GM23338 (cell line): ENCODE results near the gene FOXO3. TPM values are rescaled to one million over a fixed set of nuclear protein-coding genes. Genes with fewer than 3 reads are reported as not detected.

ENCODE experiments used
- ATAC-seq: fragments of 200-7000 bp; cut with Tn5 transposase; 3 replicates; pipeline ENCODE4 v1.9.1; 2020
- DNase-seq: peaks from one replicate; pipeline ENCODE4 v3.0.0-alpha.2; 2015; ENCODE audit warnings: low spot score
- H2AFZ ChIP-seq: fragments of 200-600 bp; sonication (generic); 2 replicates; pipeline ENCODE4 v1.8.0; 2016; ENCODE audit warnings: antibody characterized with exemption, mild to moderate bottlenecking, moderate library complexity
- H3F3A ChIP-seq: fragments of 200-600 bp; sonication (generic); replicated peaks from 2 replicates; pipeline ENCODE4 v1.8.0; 2017; ENCODE audit warnings: antibody characterized with exemption, mixed run types, low read depth
- H3K27ac ChIP-seq: fragments of 200-600 bp; sonication (generic); 2 replicates; pipeline ENCODE4 v1.6.1; 2016; ENCODE audit warnings: low read depth
- H3K27me3 ChIP-seq: fragments of 200-600 bp; sonication (generic); 2 replicates; pipeline ENCODE4 v1.8.0; 2016; ENCODE audit warnings: mild to moderate bottlenecking, mixed run types, moderate library complexity; ENCODE audit not compliant: insufficient read depth
- H3K36me3 ChIP-seq: fragments of 200-600 bp; sonication (generic); 2 replicates; pipeline ENCODE4 v1.8.0; 2016; ENCODE audit warnings: mild to moderate bottlenecking; ENCODE audit not compliant: insufficient read depth
- H3K4me1 ChIP-seq: fragments of 200-600 bp; sonication (generic); 2 replicates; pipeline ENCODE4 v1.8.0; 2016; ENCODE audit warnings: mild to moderate bottlenecking, moderate library complexity; ENCODE audit not compliant: insufficient read depth
- H3K4me2 ChIP-seq: fragments of 200-600 bp; sonication (generic); 2 replicates; pipeline ENCODE4 v1.7.1; 2017; ENCODE audit warnings: mixed run types
- H3K4me3 ChIP-seq: fragments of 200-600 bp; sonication (generic); 2 replicates; pipeline ENCODE4 v1.6.1; 2016; ENCODE audit warnings: mixed run types
- H3K79me2 ChIP-seq: fragments of 200-600 bp; sonication (generic); replicated peaks from 2 replicates; pipeline ENCODE4 v1.8.0; 2017; ENCODE audit warnings: mild to moderate bottlenecking; ENCODE audit not compliant: insufficient read depth
- H3K9me2 ChIP-seq: fragments of 200-600 bp; sonication (generic); 2 replicates; pipeline ENCODE4 v1.8.0; 2017; ENCODE audit not compliant: insufficient read depth
- H4K20me1 ChIP-seq: fragments of 200-600 bp; sonication (generic); replicated peaks from 2 replicates; pipeline ENCODE4 v1.8.0; 2017; ENCODE audit warnings: mild to moderate bottlenecking; ENCODE audit not compliant: insufficient read depth
- H3K27ac Mint-ChIP-seq: 2 replicates; pipeline ENCODE4 v1.8.0; 2020; ENCODE audit warnings: inconsistent platforms, mild to moderate bottlenecking, moderate library complexity, mixed read lengths
- H3K27me3 Mint-ChIP-seq: 3 replicates; pipeline ENCODE4 v1.8.0; 2022; ENCODE audit warnings: low read depth, mild to moderate bottlenecking, moderate library complexity, mixed read lengths, inconsistent platforms; ENCODE audit not compliant: insufficient read depth, poor library complexity
- H3K36me3 Mint-ChIP-seq: 3 replicates; pipeline ENCODE4 v1.8.0; 2021; ENCODE audit warnings: low read depth, mild to moderate bottlenecking, inconsistent platforms, moderate library complexity, mixed read lengths
- H3K4me1 Mint-ChIP-seq: 3 replicates; pipeline ENCODE4 v1.8.0; 2020; ENCODE audit warnings: mild to moderate bottlenecking, inconsistent platforms, mixed read lengths
- H3K4me3 Mint-ChIP-seq: 3 replicates; pipeline ENCODE4 v1.8.0; 2021; ENCODE audit warnings: moderate library complexity, mild to moderate bottlenecking, inconsistent platforms, mixed read lengths
- H3K9me3 Mint-ChIP-seq: 3 replicates; pipeline ENCODE4 v1.8.0; 2020; ENCODE audit warnings: moderate library complexity, mild to moderate bottlenecking, inconsistent platforms, mixed read lengths
- ETS1 ChIP-seq: IDR thresholded peaks from 2 replicates; pipeline ENCODE4 v1.6.1; 2016; ENCODE audit warnings: antibody characterized with exemption
- JUNB ChIP-seq: IDR thresholded peaks from one replicate; pipeline ENCODE4 v1.6.1; 2016; ENCODE audit warnings: antibody characterized with exemption; ENCODE audit not compliant: unreplicated experiment
- ZNF114 ChIP-seq: fragments of 250-450 bp; sonication (Bioruptor Pico); IDR thresholded peaks from 2 replicates; pipeline ENCODE4 v1.5.0; 2020; ENCODE audit warnings: mild to moderate bottlenecking, moderate library complexity
- ZNF331 ChIP-seq: fragments of 250-450 bp; sonication (Bioruptor Pico); IDR thresholded peaks from 2 replicates; pipeline ENCODE4 v1.5.0; 2020; ENCODE audit warnings: low read depth, mild to moderate bottlenecking, moderate library complexity
- polyA plus RNA-seq: library from polyadenylated mRNA; unstranded; fragments of >200 nt; fragmentation: Nextera tagmentation; extraction: Ambion mirVana; gene quantifications from 2 replicates; pipeline ENCODE4 v1.2.1, GENCODE V29; 2016
- total RNA-seq: library from RNA; depleted of rRNA; stranded (reverse); fragments of >200 nt; shearing (Covaris generic); gene quantifications from 2 replicates; pipeline ENCODE4 v1.2.3, GENCODE V29; 2014
- TF ChIP-seq, protein P1 (sequence below): IDR thresholded peaks from one replicate; pipeline ENCODE4 v1.6.1; 2018; ENCODE audit warnings: antibody characterized with exemption; ENCODE audit not compliant: unreplicated experiment
- TF ChIP-seq, protein P2 (sequence below), 2 experiments: fragments of 200-600 bp in 1 of 2; sonication (generic) in 1 of 2; conservative IDR thresholded peaks; 2 replicates each; pipeline versions ENCODE4 v1.5.1 to v1.6.1; 2016 to 2017; ENCODE audit warnings: antibody characterized with exemption in 2 of 2, low read depth in 2 of 2, mild to moderate bottlenecking in 2 of 2, moderate library complexity in 1 of 2
- TF ChIP-seq, protein P3 (sequence below): fragments of 250-450 bp; sonication (Bioruptor Pico); IDR thresholded peaks from 2 replicates; pipeline ENCODE4 v1.5.0; 2020; ENCODE audit warnings: mild to moderate bottlenecking, moderate library complexity

Gene FOXO3
- total and polyA plus RNA-seq, 2 experiments from 2014 or later = 9.8 to 20.2 TPM

GRCh38 chr6:108733051-108733450 lies 172.3 kb downstream of the FOXO3 start (continued):
- TF ChIP-seq, protein P1, sequence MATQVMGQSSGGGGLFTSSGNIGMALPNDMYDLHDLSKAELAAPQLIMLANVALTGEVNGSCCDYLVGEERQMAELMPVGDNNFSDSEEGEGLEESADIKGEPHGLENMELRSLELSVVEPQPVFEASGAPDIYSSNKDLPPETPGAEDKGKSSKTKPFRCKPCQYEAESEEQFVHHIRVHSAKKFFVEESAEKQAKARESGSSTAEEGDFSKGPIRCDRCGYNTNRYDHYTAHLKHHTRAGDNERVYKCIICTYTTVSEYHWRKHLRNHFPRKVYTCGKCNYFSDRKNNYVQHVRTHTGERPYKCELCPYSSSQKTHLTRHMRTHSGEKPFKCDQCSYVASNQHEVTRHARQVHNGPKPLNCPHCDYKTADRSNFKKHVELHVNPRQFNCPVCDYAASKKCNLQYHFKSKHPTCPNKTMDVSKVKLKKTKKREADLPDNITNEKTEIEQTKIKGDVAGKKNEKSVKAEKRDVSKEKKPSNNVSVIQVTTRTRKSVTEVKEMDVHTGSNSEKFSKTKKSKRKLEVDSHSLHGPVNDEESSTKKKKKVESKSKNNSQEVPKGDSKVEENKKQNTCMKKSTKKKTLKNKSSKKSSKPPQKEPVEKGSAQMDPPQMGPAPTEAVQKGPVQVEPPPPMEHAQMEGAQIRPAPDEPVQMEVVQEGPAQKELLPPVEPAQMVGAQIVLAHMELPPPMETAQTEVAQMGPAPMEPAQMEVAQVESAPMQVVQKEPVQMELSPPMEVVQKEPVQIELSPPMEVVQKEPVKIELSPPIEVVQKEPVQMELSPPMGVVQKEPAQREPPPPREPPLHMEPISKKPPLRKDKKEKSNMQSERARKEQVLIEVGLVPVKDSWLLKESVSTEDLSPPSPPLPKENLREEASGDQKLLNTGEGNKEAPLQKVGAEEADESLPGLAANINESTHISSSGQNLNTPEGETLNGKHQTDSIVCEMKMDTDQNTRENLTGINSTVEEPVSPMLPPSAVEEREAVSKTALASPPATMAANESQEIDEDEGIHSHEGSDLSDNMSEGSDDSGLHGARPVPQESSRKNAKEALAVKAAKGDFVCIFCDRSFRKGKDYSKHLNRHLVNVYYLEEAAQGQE = no peak
- no peak for TF ChIP-seq ETS1

GRCh38 chr6:108733706-108734265 lies 173.1 kb downstream of the FOXO3 start:
- Mint-ChIP-seq H3K36me3 (no peaks in the 10 kb centered on the region), H3K27ac (no peak overlapping the region), H3K27me3 (peaks cover 14% of the 10 kb centered on the region), H3K4me1 (peaks cover 50% of the 10 kb centered on the region), H3K9me3 (no peaks in the 10 kb centered on the region), H3K4me3 (no peak overlapping the region)
- Histone ChIP-seq H3K27me3 (peaks cover 20% of the 10 kb centered on the region), H3K27ac (no peak overlapping the region), H3K9me2 (no peaks in the 10 kb centered on the region; the same call in 1 of the 2 replicates), H3K4me2 (peak overlapping the region; percentile 31; the same call in 1 of the 2 replicates), H3K36me3 (no peaks in the 10 kb centered on the region), H3K4me3 (no peak overlapping the region), H3K4me1 (peaks cover 58% of the 10 kb centered on the region), H3K79me2 (no peaks in the 10 kb centered on the region), H3F3A (peaks cover 4% of the 10 kb centered on the region; the same call in 1 of the 2 replicates), H2AFZ (no peak overlapping the region), H4K20me1 (no peaks in the 10 kb centered on the region)
- ATAC-seq (no peak), DNase-seq (no peak)
- TF ChIP-seq, protein P2, sequence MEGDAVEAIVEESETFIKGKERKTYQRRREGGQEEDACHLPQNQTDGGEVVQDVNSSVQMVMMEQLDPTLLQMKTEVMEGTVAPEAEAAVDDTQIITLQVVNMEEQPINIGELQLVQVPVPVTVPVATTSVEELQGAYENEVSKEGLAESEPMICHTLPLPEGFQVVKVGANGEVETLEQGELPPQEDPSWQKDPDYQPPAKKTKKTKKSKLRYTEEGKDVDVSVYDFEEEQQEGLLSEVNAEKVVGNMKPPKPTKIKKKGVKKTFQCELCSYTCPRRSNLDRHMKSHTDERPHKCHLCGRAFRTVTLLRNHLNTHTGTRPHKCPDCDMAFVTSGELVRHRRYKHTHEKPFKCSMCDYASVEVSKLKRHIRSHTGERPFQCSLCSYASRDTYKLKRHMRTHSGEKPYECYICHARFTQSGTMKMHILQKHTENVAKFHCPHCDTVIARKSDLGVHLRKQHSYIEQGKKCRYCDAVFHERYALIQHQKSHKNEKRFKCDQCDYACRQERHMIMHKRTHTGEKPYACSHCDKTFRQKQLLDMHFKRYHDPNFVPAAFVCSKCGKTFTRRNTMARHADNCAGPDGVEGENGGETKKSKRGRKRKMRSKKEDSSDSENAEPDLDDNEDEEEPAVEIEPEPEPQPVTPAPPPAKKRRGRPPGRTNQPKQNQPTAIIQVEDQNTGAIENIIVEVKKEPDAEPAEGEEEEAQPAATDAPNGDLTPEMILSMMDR (conservative IDR thresholded peaks at IDR 0.05; ENCODE audit: low read depth in 2 of 2) = no peak
- TF ChIP-seq, protein P3, sequence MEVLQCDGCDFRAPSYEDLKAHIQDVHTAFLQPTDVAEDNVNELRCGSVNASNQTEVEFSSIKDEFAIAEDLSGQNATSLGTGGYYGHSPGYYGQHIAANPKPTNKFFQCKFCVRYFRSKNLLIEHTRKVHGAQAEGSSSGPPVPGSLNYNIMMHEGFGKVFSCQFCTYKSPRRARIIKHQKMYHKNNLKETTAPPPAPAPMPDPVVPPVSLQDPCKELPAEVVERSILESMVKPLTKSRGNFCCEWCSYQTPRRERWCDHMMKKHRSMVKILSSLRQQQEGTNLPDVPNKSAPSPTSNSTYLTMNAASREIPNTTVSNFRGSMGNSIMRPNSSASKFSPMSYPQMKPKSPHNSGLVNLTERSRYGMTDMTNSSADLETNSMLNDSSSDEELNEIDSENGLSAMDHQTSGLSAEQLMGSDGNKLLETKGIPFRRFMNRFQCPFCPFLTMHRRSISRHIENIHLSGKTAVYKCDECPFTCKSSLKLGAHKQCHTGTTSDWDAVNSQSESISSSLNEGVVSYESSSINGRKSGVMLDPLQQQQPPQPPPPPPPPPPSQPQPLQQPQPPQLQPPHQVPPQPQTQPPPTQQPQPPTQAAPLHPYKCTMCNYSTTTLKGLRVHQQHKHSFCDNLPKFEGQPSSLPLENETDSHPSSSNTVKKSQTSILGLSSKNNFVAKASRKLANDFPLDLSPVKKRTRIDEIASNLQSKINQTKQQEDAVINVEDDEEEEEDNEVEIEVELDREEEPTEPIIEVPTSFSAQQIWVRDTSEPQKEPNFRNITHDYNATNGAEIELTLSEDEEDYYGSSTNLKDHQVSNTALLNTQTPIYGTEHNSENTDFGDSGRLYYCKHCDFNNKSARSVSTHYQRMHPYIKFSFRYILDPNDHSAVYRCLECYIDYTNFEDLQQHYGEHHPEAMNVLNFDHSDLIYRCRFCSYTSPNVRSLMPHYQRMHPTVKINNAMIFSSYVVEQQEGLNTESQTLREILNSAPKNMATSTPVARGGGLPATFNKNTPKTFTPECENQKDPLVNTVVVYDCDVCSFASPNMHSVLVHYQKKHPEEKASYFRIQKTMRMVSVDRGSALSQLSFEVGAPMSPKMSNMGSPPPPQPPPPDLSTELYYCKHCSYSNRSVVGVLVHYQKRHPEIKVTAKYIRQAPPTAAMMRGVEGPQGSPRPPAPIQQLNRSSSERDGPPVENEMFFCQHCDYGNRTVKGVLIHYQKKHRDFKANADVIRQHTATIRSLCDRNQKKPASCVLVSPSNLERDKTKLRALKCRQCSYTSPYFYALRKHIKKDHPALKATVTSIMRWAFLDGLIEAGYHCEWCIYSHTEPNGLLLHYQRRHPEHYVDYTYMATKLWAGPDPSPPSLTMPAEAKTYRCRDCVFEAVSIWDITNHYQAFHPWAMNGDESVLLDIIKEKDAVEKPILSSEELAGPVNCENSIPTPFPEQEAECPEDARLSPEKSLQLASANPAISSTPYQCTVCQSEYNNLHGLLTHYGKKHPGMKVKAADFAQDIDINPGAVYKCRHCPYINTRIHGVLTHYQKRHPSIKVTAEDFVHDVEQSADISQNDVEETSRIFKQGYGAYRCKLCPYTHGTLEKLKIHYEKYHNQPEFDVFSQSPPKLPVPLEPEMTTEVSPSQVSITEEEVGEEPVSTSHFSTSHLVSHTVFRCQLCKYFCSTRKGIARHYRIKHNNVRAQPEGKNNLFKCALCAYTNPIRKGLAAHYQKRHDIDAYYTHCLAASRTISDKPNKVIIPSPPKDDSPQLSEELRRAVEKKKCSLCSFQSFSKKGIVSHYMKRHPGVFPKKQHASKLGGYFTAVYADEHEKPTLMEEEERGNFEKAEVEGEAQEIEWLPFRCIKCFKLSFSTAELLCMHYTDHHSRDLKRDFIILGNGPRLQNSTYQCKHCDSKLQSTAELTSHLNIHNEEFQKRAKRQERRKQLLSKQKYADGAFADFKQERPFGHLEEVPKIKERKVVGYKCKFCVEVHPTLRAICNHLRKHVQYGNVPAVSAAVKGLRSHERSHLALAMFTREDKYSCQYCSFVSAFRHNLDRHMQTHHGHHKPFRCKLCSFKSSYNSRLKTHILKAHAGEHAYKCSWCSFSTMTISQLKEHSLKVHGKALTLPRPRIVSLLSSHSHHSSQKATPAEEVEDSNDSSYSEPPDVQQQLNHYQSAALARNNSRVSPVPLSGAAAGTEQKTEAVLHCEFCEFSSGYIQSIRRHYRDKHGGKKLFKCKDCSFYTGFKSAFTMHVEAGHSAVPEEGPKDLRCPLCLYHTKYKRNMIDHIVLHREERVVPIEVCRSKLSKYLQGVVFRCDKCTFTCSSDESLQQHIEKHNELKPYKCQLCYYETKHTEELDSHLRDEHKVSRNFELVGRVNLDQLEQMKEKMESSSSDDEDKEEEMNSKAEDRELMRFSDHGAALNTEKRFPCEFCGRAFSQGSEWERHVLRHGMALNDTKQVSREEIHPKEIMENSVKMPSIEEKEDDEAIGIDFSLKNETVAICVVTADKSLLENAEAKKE (CRISPR knock-in tag) = no peak
- TF ChIP-seq ZNF331 (no peak), ETS1 (no peak), JUNB (no peak), ZNF114 (no peak)
